ENCODE results near the gene PNLIPRP1. TPM values are rescaled to one million over a fixed set of nuclear protein-coding genes. Genes with fewer than 3 reads are reported as not detected.

PNLIPRP1 gene
- total RNA-seq, 1 donor from 2014 or later, result not detected

- Mint-ChIP-seq H3K27ac (ENCODE audit: unreplicated experiment) (no peak overlapping the region), H3K27me3 (ENCODE audit: unreplicated experiment) (peaks cover 6% of the 10 kb centered on the region), H3K9me3 (ENCODE audit: unreplicated experiment) (no peaks in the 10 kb centered on the region), H3K4me3 (ENCODE audit: unreplicated experiment) (no peak overlapping the region), H3K4me1 (ENCODE audit: unreplicated experiment) (no peaks in the 10 kb centered on the region), H3K36me3 (ENCODE audit: low read depth, unreplicated experiment) (no peaks in the 10 kb centered on the region)
- no peak for DNase-seq (ENCODE audit: low spot score)
- TF ChIP-seq CTCF (IDR thresholded peaks at IDR 0.05; ENCODE audit: unreplicated experiment), result no peak
These were observed 1.8 kb upstream of the PNLIPRP1 start for GRCh38 chr10:116588995-116589394.

GRCh38 chr10:116589926-116590325, 833 bp upstream of the PNLIPRP1 start:
- DNase-seq (ENCODE audit: low spot score), result no peak
- Mint-ChIP-seq H3K36me3 (ENCODE audit: low read depth, unreplicated experiment) (no peaks in the 10 kb centered on the region), H3K4me3 (ENCODE audit: unreplicated experiment) (no peak overlapping the region), H3K27ac (ENCODE audit: unreplicated experiment) (no peak overlapping the region), H3K4me1 (ENCODE audit: unreplicated experiment) (no peaks in the 10 kb centered on the region), H3K9me3 (ENCODE audit: unreplicated experiment) (no peaks in the 10 kb centered on the region), H3K27me3 (ENCODE audit: unreplicated experiment) (peaks cover 8% of the 10 kb centered on the region)
- TF ChIP-seq CTCF (IDR thresholded peaks at IDR 0.05; ENCODE audit: unreplicated experiment), result no peak

DNA sequence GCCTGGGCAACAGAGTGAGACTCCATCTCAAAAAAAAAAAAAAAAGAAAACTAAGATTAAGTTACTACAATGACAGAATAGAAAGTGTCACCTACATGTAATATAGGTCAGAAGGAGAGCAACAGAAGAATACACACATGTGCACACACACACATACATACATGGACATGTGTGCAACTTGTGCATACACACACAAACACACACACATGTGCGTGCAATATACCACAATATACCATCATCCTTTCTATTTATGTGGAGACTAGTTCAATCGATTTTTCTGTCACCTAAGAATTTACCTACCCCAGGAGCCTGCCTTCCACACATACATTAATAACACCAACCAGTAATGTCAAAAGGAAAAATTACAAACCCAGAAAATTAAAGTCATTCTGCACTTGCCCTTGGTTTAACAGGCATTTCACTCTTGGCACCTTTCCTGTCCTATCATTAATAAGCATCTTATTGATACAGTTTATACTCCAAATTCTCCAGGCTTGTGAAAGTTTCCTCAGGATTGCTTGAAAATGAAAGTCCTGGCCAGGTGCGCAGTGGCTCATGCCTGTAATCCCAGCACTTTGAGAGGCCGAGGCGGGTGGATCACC, 2.5 kb downstream of the PNLIPRP1 start:
- H3K4me1 Mint-ChIP-seq (ENCODE audit: unreplicated experiment), result peaks cover 2% of the 10 kb centered on the region
- no peak overlapping the region for H3K27ac Mint-ChIP-seq (ENCODE audit: unreplicated experiment)
- H3K36me3 Mint-ChIP-seq (ENCODE audit: low read depth, unreplicated experiment), result no peaks in the 10 kb centered on the region
- no peak for TF ChIP-seq CTCF (IDR thresholded peaks at IDR 0.05; ENCODE audit: unreplicated experiment)
- no peak overlapping the region for H3K4me3 Mint-ChIP-seq (ENCODE audit: unreplicated experiment)
- no peak for DNase-seq (ENCODE audit: low spot score)
- H3K27me3 Mint-ChIP-seq (ENCODE audit: unreplicated experiment), result peaks cover 7% of the 10 kb centered on the region
- H3K9me3 Mint-ChIP-seq (ENCODE audit: unreplicated experiment), result no peaks in the 10 kb centered on the region

- no peak for TF ChIP-seq CTCF (IDR thresholded peaks at IDR 0.05; ENCODE audit: unreplicated experiment)
- Mint-ChIP-seq H3K9me3 (ENCODE audit: unreplicated experiment) (no peaks in the 10 kb centered on the region), H3K27ac (ENCODE audit: unreplicated experiment) (no peak overlapping the region), H3K27me3 (ENCODE audit: unreplicated experiment) (peaks cover 7% of the 10 kb centered on the region), H3K36me3 (ENCODE audit: low read depth, unreplicated experiment) (no peaks in the 10 kb centered on the region), H3K4me1 (ENCODE audit: unreplicated experiment) (peaks cover 6% of the 10 kb centered on the region), H3K4me3 (ENCODE audit: unreplicated experiment) (no peak overlapping the region)
- DNase-seq (ENCODE audit: low spot score), result no peak
These were observed 3.8 kb downstream of the PNLIPRP1 start for GRCh38 chr10:116594525-116595035.

- H3K4me3 Mint-ChIP-seq (ENCODE audit: unreplicated experiment), result no peak overlapping the region
- no peak for DNase-seq (ENCODE audit: low spot score)
- peaks cover 6% of the 10 kb centered on the region for H3K4me1 Mint-ChIP-seq (ENCODE audit: unreplicated experiment)
- no peak for TF ChIP-seq CTCF (IDR thresholded peaks at IDR 0.05; ENCODE audit: unreplicated experiment)
- no peaks in the 10 kb centered on the region for H3K9me3 Mint-ChIP-seq (ENCODE audit: unreplicated experiment)
- H3K27ac Mint-ChIP-seq (ENCODE audit: unreplicated experiment), result no peak overlapping the region
- H3K36me3 Mint-ChIP-seq (ENCODE audit: low read depth, unreplicated experiment), result no peaks in the 10 kb centered on the region
- peaks cover 3% of the 10 kb centered on the region for H3K27me3 Mint-ChIP-seq (ENCODE audit: unreplicated experiment)
These were observed 5.3 kb downstream of the PNLIPRP1 start for GRCh38 chr10:116596062-116596461.

All from endothelial cell (in vitro differentiated cells).